Glutamatergic neuron (in vitro differentiated cells): ENCODE measurements around the gene PLCB4. TPM values are rescaled to one million over a fixed set of nuclear protein-coding genes. Genes with fewer than 3 reads are reported as not detected.

Source experiments
- DNase-seq: peaks from one replicate; pipeline ENCODE4 v3.0.0; 2022
- H3K27ac Mint-ChIP-seq: one replicate; pipeline ENCODE4 v1.8.0; 2020; ENCODE audit warnings: mild to moderate bottlenecking, mixed read lengths, inconsistent platforms; ENCODE audit not compliant: unreplicated experiment
- H3K27me3 Mint-ChIP-seq: one replicate; pipeline ENCODE4 v1.8.0; 2020; ENCODE audit warnings: mild to moderate bottlenecking, moderate library complexity, mixed read lengths, inconsistent platforms; ENCODE audit not compliant: unreplicated experiment
- H3K36me3 Mint-ChIP-seq: one replicate; pipeline ENCODE4 v1.8.0; 2020; ENCODE audit warnings: mild to moderate bottlenecking, mixed read lengths, inconsistent platforms; ENCODE audit not compliant: unreplicated experiment
- H3K4me1 Mint-ChIP-seq: one replicate; pipeline ENCODE4 v1.8.0; 2020; ENCODE audit warnings: mild to moderate bottlenecking, low read depth, mixed read lengths, inconsistent platforms; ENCODE audit not compliant: unreplicated experiment
- H3K4me3 Mint-ChIP-seq: one replicate; pipeline ENCODE4 v1.8.0; 2020; ENCODE audit warnings: mild to moderate bottlenecking, mixed read lengths, inconsistent platforms; ENCODE audit not compliant: unreplicated experiment
- H3K9me3 Mint-ChIP-seq: one replicate; pipeline ENCODE4 v1.8.0; 2020; ENCODE audit warnings: mild to moderate bottlenecking, moderate library complexity, mixed read lengths, inconsistent platforms; ENCODE audit not compliant: unreplicated experiment
- total RNA-seq: library from RNA; stranded (reverse); fragmentation: NEBNext Ultra II Directional; extraction: Animal tissue kit (Norgen Biotek cat#: 25700); gene quantifications from one replicate; pipeline ENCODE4 v1.2.1, GENCODE V29; 2021; ENCODE audit not compliant: unreplicated experiment
- TF ChIP-seq, protein P1 (sequence below): fragments of 200-600 bp; sonication (generic); IDR thresholded peaks from one replicate; pipeline ENCODE4 v1.5.0; 2021; ENCODE audit not compliant: partially characterized antibody, unreplicated experiment

PLCB4 gene
- total RNA-seq, 1 donor from 2014 or later, result 28.9 TPM

DNA sequence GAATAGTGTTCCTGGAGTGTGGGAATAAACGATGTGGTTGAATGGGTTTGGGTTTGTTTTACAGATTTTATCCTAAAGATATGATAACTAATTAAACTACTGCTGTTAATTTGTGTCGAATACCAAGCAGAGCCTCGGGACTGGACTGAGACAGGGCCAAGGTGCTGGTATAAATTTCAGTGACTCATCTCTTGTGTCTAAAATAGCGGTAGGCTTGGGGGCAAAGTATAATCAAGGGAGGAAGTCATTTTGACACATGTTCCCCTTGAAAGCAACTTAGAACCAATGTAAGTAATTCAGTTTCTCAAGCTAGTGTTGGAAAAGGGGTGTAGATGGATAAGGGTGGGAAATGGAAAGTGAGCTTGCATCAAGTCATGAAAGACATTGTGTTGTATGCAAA, 108.4 kb downstream of the PLCB4 start:
- H3K4me3 Mint-ChIP-seq, result no peak overlapping the region
- H3K9me3 Mint-ChIP-seq, result no peaks in the 10 kb centered on the region
- no peak for DNase-seq
- TF ChIP-seq, protein P1, sequence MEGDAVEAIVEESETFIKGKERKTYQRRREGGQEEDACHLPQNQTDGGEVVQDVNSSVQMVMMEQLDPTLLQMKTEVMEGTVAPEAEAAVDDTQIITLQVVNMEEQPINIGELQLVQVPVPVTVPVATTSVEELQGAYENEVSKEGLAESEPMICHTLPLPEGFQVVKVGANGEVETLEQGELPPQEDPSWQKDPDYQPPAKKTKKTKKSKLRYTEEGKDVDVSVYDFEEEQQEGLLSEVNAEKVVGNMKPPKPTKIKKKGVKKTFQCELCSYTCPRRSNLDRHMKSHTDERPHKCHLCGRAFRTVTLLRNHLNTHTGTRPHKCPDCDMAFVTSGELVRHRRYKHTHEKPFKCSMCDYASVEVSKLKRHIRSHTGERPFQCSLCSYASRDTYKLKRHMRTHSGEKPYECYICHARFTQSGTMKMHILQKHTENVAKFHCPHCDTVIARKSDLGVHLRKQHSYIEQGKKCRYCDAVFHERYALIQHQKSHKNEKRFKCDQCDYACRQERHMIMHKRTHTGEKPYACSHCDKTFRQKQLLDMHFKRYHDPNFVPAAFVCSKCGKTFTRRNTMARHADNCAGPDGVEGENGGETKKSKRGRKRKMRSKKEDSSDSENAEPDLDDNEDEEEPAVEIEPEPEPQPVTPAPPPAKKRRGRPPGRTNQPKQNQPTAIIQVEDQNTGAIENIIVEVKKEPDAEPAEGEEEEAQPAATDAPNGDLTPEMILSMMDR, result no peak
- H3K36me3 Mint-ChIP-seq, result no peaks in the 10 kb centered on the region
- no peak overlapping the region for H3K27ac Mint-ChIP-seq
- peaks cover 5% of the 10 kb centered on the region for H3K4me1 Mint-ChIP-seq
- peaks cover 1% of the 10 kb centered on the region for H3K27me3 Mint-ChIP-seq

DNA sequence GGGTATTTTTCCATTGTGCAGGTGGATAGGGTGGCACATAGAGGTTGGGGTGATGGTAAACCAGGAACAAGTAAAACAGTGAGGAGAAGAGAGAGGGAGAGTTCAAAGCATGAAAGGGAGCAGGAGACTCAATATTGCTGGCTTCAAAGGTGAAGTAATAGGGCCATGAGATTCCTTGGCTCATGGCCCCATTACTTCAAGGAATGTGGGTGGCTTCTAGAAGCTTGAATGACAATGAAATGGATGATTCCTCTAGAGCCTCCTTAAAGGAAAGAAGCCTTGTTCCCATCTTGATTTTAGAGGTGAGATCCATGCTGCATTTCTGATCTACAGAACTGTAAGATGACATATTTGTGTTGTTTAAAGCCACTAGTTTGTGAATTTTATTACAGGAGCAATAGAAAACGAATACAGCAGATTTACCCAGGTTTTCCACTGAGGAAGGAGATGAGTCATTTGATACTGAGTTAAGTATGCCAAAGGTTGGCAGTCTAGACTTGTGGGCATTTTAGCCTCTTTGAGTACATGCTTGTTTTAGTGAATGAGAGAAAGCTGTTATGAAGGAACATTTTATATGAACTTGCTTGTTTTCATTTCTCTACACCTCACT, 110.4 kb downstream of the PLCB4 start:
- H3K27ac Mint-ChIP-seq, result no peak overlapping the region

DNA sequence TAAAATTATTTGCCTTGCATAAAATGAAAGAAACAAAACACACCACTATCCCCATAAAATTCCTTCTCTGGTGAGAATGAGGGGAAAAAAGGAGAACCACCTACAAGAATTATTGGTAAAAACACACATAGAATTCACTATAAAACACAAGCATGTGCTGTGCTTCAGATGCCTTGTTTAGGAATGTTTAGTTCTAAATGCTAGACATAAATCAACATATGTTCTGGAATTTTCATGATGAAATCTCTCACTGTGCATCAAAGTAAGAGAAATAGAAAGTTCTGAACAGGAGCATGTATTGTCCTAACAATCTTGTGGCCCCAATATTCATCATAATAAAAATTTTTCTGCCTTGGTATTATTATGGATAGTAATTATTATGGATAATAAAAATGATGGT, 111.0 kb downstream of the PLCB4 start:
- H3K9me3 Mint-ChIP-seq, result no peaks in the 10 kb centered on the region
- H3K4me3 Mint-ChIP-seq, result no peak overlapping the region
- no peak for DNase-seq
- H3K27ac Mint-ChIP-seq, result no peak overlapping the region
- H3K4me1 Mint-ChIP-seq, result peaks cover 3% of the 10 kb centered on the region
- TF ChIP-seq, protein P1, result no peak
- no peaks in the 10 kb centered on the region for H3K36me3 Mint-ChIP-seq
- H3K27me3 Mint-ChIP-seq, result peaks cover 1% of the 10 kb centered on the region

More for the DNA sequence above, 110.4 kb downstream of the PLCB4 start:
- Mint-ChIP-seq H3K27me3 (peaks cover 1% of the 10 kb centered on the region), H3K4me3 (no peak overlapping the region), H3K36me3 (no peaks in the 10 kb centered on the region), H3K9me3 (no peaks in the 10 kb centered on the region), H3K4me1 (peaks cover 5% of the 10 kb centered on the region)
- TF ChIP-seq, protein P1, result no peak
- no peak for DNase-seq

DNA sequence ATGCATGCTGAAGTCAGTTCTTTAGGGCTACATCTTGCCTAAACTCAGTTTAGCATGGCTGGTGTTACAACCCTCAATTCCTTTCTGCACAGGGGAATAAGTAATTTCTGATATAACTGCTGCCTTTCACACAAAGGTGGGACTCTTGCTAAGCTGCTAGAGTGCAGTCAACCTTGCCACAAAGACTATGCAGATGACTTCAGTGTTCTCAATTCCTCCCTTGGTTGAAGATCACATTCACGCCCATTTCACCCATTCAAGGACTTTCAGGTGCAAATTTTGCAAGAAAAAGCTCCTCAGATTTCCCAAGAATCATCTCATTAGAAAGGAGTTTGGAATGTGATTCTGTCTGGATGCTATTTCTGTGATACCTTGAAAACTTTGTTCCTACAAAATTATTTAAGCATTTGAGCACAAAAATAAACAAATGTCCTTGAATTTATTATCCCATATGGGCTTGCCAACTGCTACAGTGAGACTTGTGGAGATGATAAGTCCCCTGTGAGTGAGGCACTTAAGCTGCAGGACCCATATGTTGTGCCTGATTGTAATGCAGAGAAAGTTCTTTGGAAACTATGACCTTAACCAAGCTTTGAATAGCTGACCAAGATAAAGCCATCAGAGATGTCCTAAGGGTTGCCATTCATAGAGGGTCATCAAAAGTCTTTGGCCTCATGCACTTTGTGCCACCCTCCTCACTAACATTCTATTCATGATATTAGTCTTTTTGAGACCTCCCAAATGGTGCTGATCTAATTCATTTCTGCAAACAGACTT, 111.8 kb downstream of the PLCB4 start:
- no peak overlapping the region for H3K27ac Mint-ChIP-seq
- peaks cover 1% of the 10 kb centered on the region for H3K27me3 Mint-ChIP-seq
- DNase-seq, result no peak
- H3K4me1 Mint-ChIP-seq, result peaks cover 3% of the 10 kb centered on the region
- TF ChIP-seq, protein P1, result no peak
- H3K36me3 Mint-ChIP-seq, result no peaks in the 10 kb centered on the region
- no peaks in the 10 kb centered on the region for H3K9me3 Mint-ChIP-seq
- no peak overlapping the region for H3K4me3 Mint-ChIP-seq

DNA sequence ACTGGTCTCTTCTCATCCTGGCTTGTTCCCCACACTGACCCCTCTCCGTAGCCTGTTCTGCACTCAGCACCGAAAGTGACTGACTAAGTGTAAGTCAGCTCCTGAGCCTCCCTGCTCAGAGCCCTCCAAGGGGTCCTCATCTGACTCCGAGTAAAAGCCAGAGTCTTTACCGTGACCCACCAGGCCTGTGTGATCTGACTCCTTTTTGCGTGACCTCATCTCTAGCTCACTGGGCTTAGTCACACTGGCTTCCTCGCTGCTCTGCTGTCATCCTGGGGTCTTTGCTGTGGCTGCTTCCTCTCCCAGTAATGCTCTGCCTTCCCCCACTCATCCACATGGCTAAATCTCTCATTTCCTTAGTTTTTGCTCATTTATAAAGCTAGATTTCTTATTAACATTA, 116.6 kb downstream of the PLCB4 start:
- no peak overlapping the region for H3K27ac Mint-ChIP-seq
- no peaks in the 10 kb centered on the region for H3K9me3 Mint-ChIP-seq
- peaks cover 2% of the 10 kb centered on the region for H3K27me3 Mint-ChIP-seq

More for the DNA sequence above, 116.6 kb downstream of the PLCB4 start:
- Mint-ChIP-seq H3K4me1 (peaks cover 3% of the 10 kb centered on the region), H3K4me3 (no peak overlapping the region), H3K36me3 (no peaks in the 10 kb centered on the region)
- TF ChIP-seq, protein P1, result no peak
- no peak for DNase-seq
